ENCODE results near the gene ZFPM1.

The ZFPM1 gene

GRCh38 chr16:88533381-88533917, 80.4 kb downstream of the ZFPM1 start:
- Mint-ChIP-seq H3K4me3 (no peak overlapping the region), H3K4me1 (ENCODE audit: low read depth) (peaks cover 13% of the 10 kb centered on the region), H3K36me3 (ENCODE audit: low read depth) (peaks cover 27% of the 10 kb centered on the region), H3K27ac (no peak overlapping the region), H3K9me3 (no peaks in the 10 kb centered on the region), H3K27me3 (no peaks in the 10 kb centered on the region)
- no peak for DNase-seq

- H3K9me3 Mint-ChIP-seq = no peaks in the 10 kb centered on the region
Measured at GRCh38 chr16:88533932-88534637, 81.0 kb downstream of the ZFPM1 start.

GRCh38 chr16:88534638-88535190, 81.6 kb downstream of the ZFPM1 start:
- H3K4me3 Mint-ChIP-seq = peak overlapping the region; percentile 78
- peaks cover 13% of the 10 kb centered on the region for H3K4me1 Mint-ChIP-seq (ENCODE audit: low read depth)
- peaks cover 8% of the 10 kb centered on the region for H3K27me3 Mint-ChIP-seq
- DNase-seq = peak; percentile 67
- peak overlapping the region; percentile 86 for H3K27ac Mint-ChIP-seq
- H3K36me3 Mint-ChIP-seq (ENCODE audit: low read depth) = peaks cover 14% of the 10 kb centered on the region
- H3K9me3 Mint-ChIP-seq = no peaks in the 10 kb centered on the region

More at GRCh38 chr16:88533932-88534637, 81.0 kb downstream of the ZFPM1 start:
- H3K27me3 Mint-ChIP-seq = peaks cover 5% of the 10 kb centered on the region
- no peak overlapping the region for H3K27ac Mint-ChIP-seq
- peak overlapping the region; percentile 65 for H3K4me3 Mint-ChIP-seq
- peaks cover 13% of the 10 kb centered on the region for H3K4me1 Mint-ChIP-seq (ENCODE audit: low read depth)
- DNase-seq = peak; percentile 92
- peaks cover 20% of the 10 kb centered on the region for H3K36me3 Mint-ChIP-seq (ENCODE audit: low read depth)

GRCh38 chr16:88535191-88535856, 82.2 kb downstream of the ZFPM1 start:
- H3K9me3 Mint-ChIP-seq = no peaks in the 10 kb centered on the region
- peak overlapping the region; percentile 78 for H3K4me3 Mint-ChIP-seq
- H3K27ac Mint-ChIP-seq = peak overlapping the region; percentile 75
- no peak for DNase-seq
- peaks cover 14% of the 10 kb centered on the region for H3K27me3 Mint-ChIP-seq
- H3K4me1 Mint-ChIP-seq (ENCODE audit: low read depth) = peaks cover 13% of the 10 kb centered on the region
- H3K36me3 Mint-ChIP-seq (ENCODE audit: low read depth) = peaks cover 13% of the 10 kb centered on the region

- Mint-ChIP-seq H3K9me3 (no peaks in the 10 kb centered on the region), H3K4me1 (ENCODE audit: low read depth) (peaks cover 13% of the 10 kb centered on the region), H3K27ac (peak overlapping the region; percentile 75), H3K27me3 (peaks cover 19% of the 10 kb centered on the region), H3K4me3 (peak overlapping the region; percentile 78), H3K36me3 (ENCODE audit: low read depth) (peaks cover 11% of the 10 kb centered on the region)
- no peak for DNase-seq
Measured at GRCh38 chr16:88535857-88536222, 82.8 kb downstream of the ZFPM1 start.

- no peak for DNase-seq
- Mint-ChIP-seq H3K9me3 (no peaks in the 10 kb centered on the region), H3K4me1 (ENCODE audit: low read depth) (peaks cover 13% of the 10 kb centered on the region), H3K27me3 (peaks cover 22% of the 10 kb centered on the region), H3K4me3 (peak overlapping the region; percentile 27), H3K27ac (peak overlapping the region; percentile 75), H3K36me3 (ENCODE audit: low read depth) (peaks cover 11% of the 10 kb centered on the region)
Measured at GRCh38 chr16:88536510-88536909, 83.4 kb downstream of the ZFPM1 start.

DNA sequence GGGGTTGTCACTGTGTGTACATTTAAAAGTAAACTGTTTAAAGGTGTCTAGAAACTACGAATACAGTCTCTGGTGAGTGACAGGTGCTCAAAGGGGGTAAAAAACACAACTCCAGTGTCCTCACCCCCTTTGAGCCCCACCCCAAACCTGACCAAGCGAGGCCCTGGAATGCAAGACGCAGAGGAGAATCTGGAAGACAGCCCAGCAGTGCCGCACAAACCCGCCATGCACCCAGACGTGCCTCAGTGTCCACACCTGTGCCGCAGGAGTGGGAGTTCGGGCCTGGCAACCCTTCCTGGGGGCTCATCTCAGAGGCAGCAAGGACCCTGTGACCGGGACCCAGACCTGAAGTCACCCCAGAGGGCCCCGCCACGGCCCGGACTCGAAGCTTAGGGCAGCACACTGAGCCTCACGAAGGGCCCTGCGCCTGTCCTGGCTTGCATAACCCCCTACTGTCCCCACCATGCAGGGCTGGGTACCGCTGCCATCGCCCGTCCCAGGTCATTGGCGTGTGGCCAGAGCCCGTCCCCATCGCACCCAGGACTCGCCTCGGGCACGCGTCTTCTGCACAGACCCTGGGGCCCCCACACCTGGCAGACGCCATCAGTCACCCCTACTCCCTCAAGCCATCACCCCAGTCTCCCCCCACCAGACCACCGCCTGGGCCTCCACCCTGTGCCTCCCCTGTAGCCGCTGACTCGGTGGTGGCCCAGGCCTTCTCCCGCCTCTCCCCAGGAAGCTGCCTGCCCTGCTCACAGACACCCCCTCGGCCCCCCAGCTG, 84.1 kb downstream of the ZFPM1 start:
- Mint-ChIP-seq H3K27me3 (peaks cover 22% of the 10 kb centered on the region), H3K4me3 (peak overlapping the region; percentile 27), H3K9me3 (no peaks in the 10 kb centered on the region), H3K36me3 (ENCODE audit: low read depth) (peaks cover 11% of the 10 kb centered on the region), H3K4me1 (ENCODE audit: low read depth) (peaks cover 13% of the 10 kb centered on the region), H3K27ac (peak overlapping the region; percentile 64)
- DNase-seq = no peak

DNA sequence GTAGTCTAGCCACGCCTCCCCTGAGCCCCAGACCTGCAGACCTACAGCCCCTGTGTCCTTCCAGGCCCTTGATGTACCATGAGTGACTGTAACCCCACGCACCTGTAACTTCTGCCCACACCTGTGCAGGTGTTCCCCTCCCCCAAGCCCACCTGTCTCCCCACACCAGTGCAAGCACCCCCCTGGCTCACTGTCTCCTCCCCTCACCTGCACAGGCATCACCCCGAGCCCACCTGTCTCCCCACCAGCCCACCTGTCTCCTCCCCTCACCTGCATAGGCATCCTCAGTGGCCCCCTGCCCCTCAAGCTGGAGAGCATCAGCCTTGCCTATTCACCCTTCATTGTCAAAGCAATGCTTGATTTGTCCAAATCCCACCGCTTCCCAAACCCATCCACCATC, 84.8 kb downstream of the ZFPM1 start:
- Mint-ChIP-seq H3K36me3 (ENCODE audit: low read depth) (peaks cover 12% of the 10 kb centered on the region), H3K27me3 (peaks cover 22% of the 10 kb centered on the region), H3K4me1 (ENCODE audit: low read depth) (peaks cover 13% of the 10 kb centered on the region), H3K27ac (peak overlapping the region; percentile 64), H3K9me3 (peaks cover 2% of the 10 kb centered on the region), H3K4me3 (no peak overlapping the region)
- no peak for DNase-seq

- Mint-ChIP-seq H3K9me3 (peaks cover 6% of the 10 kb centered on the region), H3K4me1 (ENCODE audit: low read depth) (peaks cover 13% of the 10 kb centered on the region), H3K27ac (peak overlapping the region; percentile 57), H3K4me3 (no peak overlapping the region), H3K27me3 (peaks cover 22% of the 10 kb centered on the region), H3K36me3 (ENCODE audit: low read depth) (peaks cover 14% of the 10 kb centered on the region)
- no peak for DNase-seq
Measured at GRCh38 chr16:88538366-88539060, 85.4 kb downstream of the ZFPM1 start.

- H3K9me3 Mint-ChIP-seq = peaks cover 9% of the 10 kb centered on the region
- H3K27ac Mint-ChIP-seq = no peak overlapping the region
- H3K36me3 Mint-ChIP-seq (ENCODE audit: low read depth) = peaks cover 14% of the 10 kb centered on the region
- DNase-seq = no peak
- no peak overlapping the region for H3K4me3 Mint-ChIP-seq
- H3K27me3 Mint-ChIP-seq = peaks cover 22% of the 10 kb centered on the region
- H3K4me1 Mint-ChIP-seq (ENCODE audit: low read depth) = peaks cover 13% of the 10 kb centered on the region
Measured at GRCh38 chr16:88539261-88539651, 86.2 kb downstream of the ZFPM1 start.

DNA sequence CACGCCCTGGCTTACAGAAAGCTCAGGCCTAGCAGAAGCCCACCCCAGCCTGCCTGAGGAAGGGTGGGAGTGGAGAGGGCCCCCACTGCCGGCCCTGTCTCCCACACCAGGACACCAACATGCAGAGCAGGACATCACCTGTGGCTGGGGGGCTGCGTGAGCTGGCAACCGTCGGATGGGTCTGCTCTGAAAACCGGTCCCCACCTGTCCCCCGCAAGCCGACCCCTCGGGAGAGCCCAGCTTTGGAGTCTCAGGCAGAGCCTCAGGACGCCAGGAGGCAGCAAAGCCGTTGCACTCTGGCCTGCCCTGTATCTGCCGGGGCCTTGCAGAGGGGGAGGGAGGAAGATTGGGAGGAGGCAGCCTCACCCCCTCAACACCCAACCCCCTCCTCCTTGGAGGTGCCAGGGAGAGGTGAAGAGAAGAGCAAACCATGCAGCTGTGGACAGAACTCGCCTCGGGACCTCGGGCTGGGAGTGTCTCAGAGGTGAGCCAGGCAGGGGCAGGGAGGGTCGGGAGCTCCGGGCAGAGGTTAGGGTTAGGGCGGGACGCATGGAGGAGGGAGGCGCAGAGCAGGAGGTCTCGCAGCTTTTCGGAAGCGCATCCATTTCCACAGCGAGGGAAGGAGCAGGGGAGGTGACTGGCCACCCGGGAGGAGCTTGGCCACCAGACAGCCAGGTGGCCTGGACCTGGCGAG, 86.7 kb downstream of the ZFPM1 start:
- Mint-ChIP-seq H3K36me3 (ENCODE audit: low read depth) (peaks cover 14% of the 10 kb centered on the region), H3K27ac (no peak overlapping the region), H3K4me3 (no peak overlapping the region), H3K27me3 (peaks cover 22% of the 10 kb centered on the region), H3K9me3 (peaks cover 9% of the 10 kb centered on the region), H3K4me1 (ENCODE audit: low read depth) (peaks cover 11% of the 10 kb centered on the region)
- no peak for DNase-seq

GRCh38 chr16:88540346-88540977, 87.4 kb downstream of the ZFPM1 start:
- DNase-seq = no peak
- peaks cover 6% of the 10 kb centered on the region for H3K4me1 Mint-ChIP-seq (ENCODE audit: low read depth)

More at GRCh38 chr16:88540346-88540977, 87.4 kb downstream of the ZFPM1 start:
- Mint-ChIP-seq H3K27ac (peak overlapping the region; percentile 53), H3K9me3 (peaks cover 9% of the 10 kb centered on the region), H3K27me3 (peaks cover 27% of the 10 kb centered on the region), H3K36me3 (ENCODE audit: low read depth) (peaks cover 9% of the 10 kb centered on the region), H3K4me3 (no peak overlapping the region)
